Panc1 (cell line): ENCODE measurements around the gene CATSPERE. TPM values are rescaled to one million over a fixed set of nuclear protein-coding genes. Genes with fewer than 3 reads are reported as not detected.

Experiments used
- ATAC-seq: fragments of 200-7000 bp; cut with Tn5 transposase; 2 replicates; pipeline ENCODE4 v1.9.1; 2020; ENCODE audit warnings: mild to moderate bottlenecking, moderate library complexity
- BruUV-seq: library from RNA; stranded (reverse); fragments of 400-500 nt; replicated peaks from 2 replicates; lab custom pipeline; 2021; lab: Mats Ljungman, UMichigan
- CTCF ChIA-PET: fragments of 300-600 bp; sonication (Branson Sonifier 250); formaldehyde crosslinking; loops from one replicate; lab custom pipeline; 2022; ENCODE audit warnings: antibody characterized with exemption; lab: Charles Lee
- POLR2A ChIA-PET: fragments of 300-600 bp; sonication (Branson Sonifier 250); formaldehyde crosslinking; loops from one replicate; lab custom pipeline; 2022; ENCODE audit warnings: antibody characterized with exemption; lab: Charles Lee
- DNase-seq: peaks from one replicate; pipeline ENCODE4 v3.0.0-alpha.2; 2010; ENCODE audit warnings: low read depth, low spot score
- H3K27ac ChIP-seq: 2 replicates; pipeline ENCODE4 v1.5.1; 2011; ENCODE audit warnings: mild to moderate bottlenecking, low read length, inconsistent platforms
- H3K27me3 ChIP-seq: fragments of 200-500 bp; sonication (Bioruptor generic); 2 replicates; pipeline ENCODE4 v1.6.0; 2014; ENCODE audit warnings: low read length, inconsistent platforms; ENCODE audit not compliant: control insufficient read depth, insufficient read depth
- H3K36me3 ChIP-seq: fragments of 200-500 bp; sonication (Bioruptor generic); 2 replicates; pipeline ENCODE4 v1.5.1; 2014; ENCODE audit warnings: inconsistent platforms, mild to moderate bottlenecking, low read length, moderate library complexity; ENCODE audit not compliant: control insufficient read depth, insufficient read depth
- H3K4me1 ChIP-seq: 2 replicates; pipeline ENCODE4 v1.5.1; 2011; ENCODE audit warnings: inconsistent platforms, mild to moderate bottlenecking, low read length, moderate library complexity; ENCODE audit not compliant: control insufficient read depth, insufficient read depth
- H3K4me3 ChIP-seq, 2 experiments: 2 replicates each; pipeline ENCODE4 v1.5.1; 2011 to 2012; ENCODE audit warnings: low read depth in 2 of 2, low read length in 2 of 2, mild to moderate bottlenecking in 2 of 2, inconsistent platforms in 1 of 2, moderate library complexity in 1 of 2
- H3K9me3 ChIP-seq: fragments of 200-500 bp; sonication (Bioruptor generic); 2 replicates; pipeline ENCODE4 v1.5.1; 2014; ENCODE audit warnings: low read depth, mild to moderate bottlenecking, inconsistent platforms, low read length, moderate library complexity; ENCODE audit not compliant: control insufficient read depth, insufficient read depth
- POLR2AphosphoS5 ChIP-seq: IDR thresholded peaks from 2 replicates; pipeline ENCODE4 v1.6.1; 2012; ENCODE audit warnings: mild to moderate bottlenecking, low read depth, low read length, moderate library complexity
- SIN3A ChIP-seq: IDR thresholded peaks from 2 replicates; pipeline ENCODE4 v1.6.1; 2012; ENCODE audit warnings: low read depth, mild to moderate bottlenecking, low read length, moderate library complexity, borderline replicate concordance; ENCODE audit not compliant: insufficient read depth
- TCF7L2 ChIP-seq: IDR thresholded peaks from 2 replicates; pipeline ENCODE4 v1.6.1; 2011; ENCODE audit warnings: mild to moderate bottlenecking, low read depth, low read length, inconsistent platforms
- in situ Hi-C: cut with HindIII; loops from 2 replicates; pipeline ENCODE4 v1.10.0; 2016; ENCODE audit warnings: low sequenced_read_pairs, low pct_unique_long_range_greater_than_20kb
- intact Hi-C: fragments of 100-400 bp; cut with micrococcal nuclease; formaldehyde crosslinking; loops from one replicate; pipeline ENCODE4 v1.10.0; 2022; ENCODE audit not compliant: unreplicated experiment
- total RNA-seq: library from RNA; stranded (reverse); gene quantifications from one replicate; pipeline ENCODE4 v1.2.1, GENCODE V29; 2021; ENCODE audit not compliant: unreplicated experiment
- TF ChIP-seq, protein P1 (sequence below), 2 experiments: IDR thresholded peaks; 2 replicates each; pipeline ENCODE4 v1.6.1; 2011 to 2012; ENCODE audit warnings: low read depth in 2 of 2, control low read depth in 1 of 2, low read length in 1 of 2, mild to moderate bottlenecking in 1 of 2, moderate library complexity in 1 of 2; ENCODE audit not compliant: insufficient read depth in 1 of 2
- TF ChIP-seq, protein P2 (sequence below): fragments of 450-650 bp; IDR thresholded peaks from 2 replicates; pipeline ENCODE4 v1.5.1; 2017; ENCODE audit warnings: mild to moderate bottlenecking

Gene CATSPERE
- total RNA-seq, 1 experiment from 2014 or later, result 0.31 TPM

DNA sequence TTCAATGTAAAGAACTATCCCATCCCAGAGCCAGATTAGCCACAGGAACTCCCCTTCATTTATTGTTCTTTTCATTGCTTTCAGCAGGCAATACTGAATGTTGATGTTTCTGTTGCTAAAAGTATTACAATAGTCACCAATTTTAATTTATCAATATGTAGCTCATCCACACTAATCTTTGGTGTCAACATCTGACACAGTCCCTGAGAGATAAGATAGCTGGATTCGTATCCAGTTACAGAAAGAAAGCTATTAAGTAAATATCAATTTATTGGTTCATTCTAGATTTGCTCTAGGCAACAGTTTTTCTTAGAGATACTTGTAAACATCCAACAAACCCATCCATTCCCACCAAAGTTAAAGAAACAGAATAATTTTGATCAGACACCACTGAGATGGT is 14.0 kb upstream of the CATSPERE start:
- Histone ChIP-seq H3K27me3 (no peaks in the 10 kb centered on the region), H3K4me3 (no peak overlapping the region), H3K36me3 (no peaks in the 10 kb centered on the region; the same call in none of the 2 replicates), H3K9me3 (no peaks in the 10 kb centered on the region), H3K4me1 (peaks cover 17% of the 10 kb centered on the region), H3K27ac (no peak overlapping the region)
- CTCF ChIA-PET, result no interaction called here
- no TSS peak for BruUV-seq
- intact Hi-C loops, result no loop called here
- POLR2A ChIA-PET, result no interaction called here
- in situ Hi-C loops, result no loop called here
- ATAC-seq (no peak), DNase-seq (no peak)
- TF ChIP-seq, protein P1, sequence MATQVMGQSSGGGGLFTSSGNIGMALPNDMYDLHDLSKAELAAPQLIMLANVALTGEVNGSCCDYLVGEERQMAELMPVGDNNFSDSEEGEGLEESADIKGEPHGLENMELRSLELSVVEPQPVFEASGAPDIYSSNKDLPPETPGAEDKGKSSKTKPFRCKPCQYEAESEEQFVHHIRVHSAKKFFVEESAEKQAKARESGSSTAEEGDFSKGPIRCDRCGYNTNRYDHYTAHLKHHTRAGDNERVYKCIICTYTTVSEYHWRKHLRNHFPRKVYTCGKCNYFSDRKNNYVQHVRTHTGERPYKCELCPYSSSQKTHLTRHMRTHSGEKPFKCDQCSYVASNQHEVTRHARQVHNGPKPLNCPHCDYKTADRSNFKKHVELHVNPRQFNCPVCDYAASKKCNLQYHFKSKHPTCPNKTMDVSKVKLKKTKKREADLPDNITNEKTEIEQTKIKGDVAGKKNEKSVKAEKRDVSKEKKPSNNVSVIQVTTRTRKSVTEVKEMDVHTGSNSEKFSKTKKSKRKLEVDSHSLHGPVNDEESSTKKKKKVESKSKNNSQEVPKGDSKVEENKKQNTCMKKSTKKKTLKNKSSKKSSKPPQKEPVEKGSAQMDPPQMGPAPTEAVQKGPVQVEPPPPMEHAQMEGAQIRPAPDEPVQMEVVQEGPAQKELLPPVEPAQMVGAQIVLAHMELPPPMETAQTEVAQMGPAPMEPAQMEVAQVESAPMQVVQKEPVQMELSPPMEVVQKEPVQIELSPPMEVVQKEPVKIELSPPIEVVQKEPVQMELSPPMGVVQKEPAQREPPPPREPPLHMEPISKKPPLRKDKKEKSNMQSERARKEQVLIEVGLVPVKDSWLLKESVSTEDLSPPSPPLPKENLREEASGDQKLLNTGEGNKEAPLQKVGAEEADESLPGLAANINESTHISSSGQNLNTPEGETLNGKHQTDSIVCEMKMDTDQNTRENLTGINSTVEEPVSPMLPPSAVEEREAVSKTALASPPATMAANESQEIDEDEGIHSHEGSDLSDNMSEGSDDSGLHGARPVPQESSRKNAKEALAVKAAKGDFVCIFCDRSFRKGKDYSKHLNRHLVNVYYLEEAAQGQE (IDR thresholded peaks at IDR 0.05; ENCODE audit: insufficient read depth in 1 of 2, low read depth in 2 of 2, low read length in 1 of 2), result no peak
- no peak for TF ChIP-seq POLR2AphosphoS5
- TF ChIP-seq, protein P2, sequence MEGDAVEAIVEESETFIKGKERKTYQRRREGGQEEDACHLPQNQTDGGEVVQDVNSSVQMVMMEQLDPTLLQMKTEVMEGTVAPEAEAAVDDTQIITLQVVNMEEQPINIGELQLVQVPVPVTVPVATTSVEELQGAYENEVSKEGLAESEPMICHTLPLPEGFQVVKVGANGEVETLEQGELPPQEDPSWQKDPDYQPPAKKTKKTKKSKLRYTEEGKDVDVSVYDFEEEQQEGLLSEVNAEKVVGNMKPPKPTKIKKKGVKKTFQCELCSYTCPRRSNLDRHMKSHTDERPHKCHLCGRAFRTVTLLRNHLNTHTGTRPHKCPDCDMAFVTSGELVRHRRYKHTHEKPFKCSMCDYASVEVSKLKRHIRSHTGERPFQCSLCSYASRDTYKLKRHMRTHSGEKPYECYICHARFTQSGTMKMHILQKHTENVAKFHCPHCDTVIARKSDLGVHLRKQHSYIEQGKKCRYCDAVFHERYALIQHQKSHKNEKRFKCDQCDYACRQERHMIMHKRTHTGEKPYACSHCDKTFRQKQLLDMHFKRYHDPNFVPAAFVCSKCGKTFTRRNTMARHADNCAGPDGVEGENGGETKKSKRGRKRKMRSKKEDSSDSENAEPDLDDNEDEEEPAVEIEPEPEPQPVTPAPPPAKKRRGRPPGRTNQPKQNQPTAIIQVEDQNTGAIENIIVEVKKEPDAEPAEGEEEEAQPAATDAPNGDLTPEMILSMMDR, result no peak
- TF ChIP-seq SIN3A, result no peak
- TF ChIP-seq TCF7L2, result no peak

DNA sequence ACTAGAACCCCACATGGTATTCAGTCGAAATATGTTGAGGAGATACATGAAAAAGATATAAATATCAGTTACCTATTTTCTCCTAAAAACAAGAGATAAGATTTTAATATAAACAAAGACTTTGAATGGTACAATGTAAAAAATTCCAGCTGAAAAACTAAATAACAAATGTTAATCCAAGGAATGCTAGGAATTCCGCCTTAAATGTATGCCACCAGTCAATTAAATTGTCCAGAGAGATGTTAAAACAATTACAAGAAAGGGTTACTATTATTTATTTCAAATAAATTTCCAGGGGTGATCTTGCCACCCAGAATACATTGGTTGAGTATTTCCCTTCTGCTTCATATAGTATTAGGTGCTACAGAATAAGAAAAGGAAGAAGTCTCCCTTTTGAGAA is 13.5 kb upstream of the CATSPERE start:
- no peaks in the 10 kb centered on the region; the same call in none of the 2 replicates for H3K36me3 ChIP-seq
- BruUV-seq, result no TSS peak
- peaks cover 17% of the 10 kb centered on the region for H3K4me1 ChIP-seq
- ChIA-PET CTCF (no interaction called here), POLR2A (interaction anchor here (0.5 kb wide), 1 partner anchor 136 kb away, joined by 4 read pairs; no protein-coding TSS in a partner anchor)
- no peaks in the 10 kb centered on the region for H3K27me3 ChIP-seq
- intact Hi-C loops (no loop called here), in situ Hi-C loops (no loop called here)
- no peak for TF ChIP-seq SIN3A
- no peak for TF ChIP-seq TCF7L2
- TF ChIP-seq, protein P2, result no peak
- TF ChIP-seq, protein P1 (IDR thresholded peaks at IDR 0.05; ENCODE audit: insufficient read depth in 1 of 2, low read depth in 2 of 2, low read length in 1 of 2), result no peak
- no peak for TF ChIP-seq POLR2AphosphoS5
- ATAC-seq (no peak), DNase-seq (no peak)
- H3K9me3 ChIP-seq, result peaks cover 3% of the 10 kb centered on the region; the same call in 1 of the 2 replicates
- no peak overlapping the region for H3K27ac ChIP-seq
- no peak overlapping the region for H3K4me3 ChIP-seq
